Fibroblast of the aortic adventitia (primary cell): Measurements from ENCODE around the gene LMX1B. TPM values are rescaled to one million over a fixed set of nuclear protein-coding genes. Genes with fewer than 3 reads are reported as not detected.

ENCODE experiments used
- DNase-seq: peaks from one replicate; pipeline ENCODE4 v3.0.0-alpha.2; 2010; ENCODE audit warnings: low read depth
- H3K4me3 ChIP-seq: 2 replicates; pipeline ENCODE4 v1.5.1; 2011; ENCODE audit warnings: low read depth, mild to moderate bottlenecking, control low read depth, low read length, moderate library complexity
- total RNA-seq: library from RNA; depleted of rRNA; stranded (reverse); fragments of >200 nt; gene quantifications from 2 replicates; pipeline ENCODE4 v1.2.3, GENCODE V29; 2012; ENCODE audit warnings: low replicate concordance
- TF ChIP-seq, protein P1 (sequence below): IDR thresholded peaks from 2 replicates; pipeline ENCODE4 v1.5.1; 2011; ENCODE audit warnings: mild to moderate bottlenecking, low read length, control low read depth, inconsistent platforms; ENCODE audit not compliant: insufficient read depth

Gene LMX1B
- total RNA-seq, 1 donor = not detected

DNA sequence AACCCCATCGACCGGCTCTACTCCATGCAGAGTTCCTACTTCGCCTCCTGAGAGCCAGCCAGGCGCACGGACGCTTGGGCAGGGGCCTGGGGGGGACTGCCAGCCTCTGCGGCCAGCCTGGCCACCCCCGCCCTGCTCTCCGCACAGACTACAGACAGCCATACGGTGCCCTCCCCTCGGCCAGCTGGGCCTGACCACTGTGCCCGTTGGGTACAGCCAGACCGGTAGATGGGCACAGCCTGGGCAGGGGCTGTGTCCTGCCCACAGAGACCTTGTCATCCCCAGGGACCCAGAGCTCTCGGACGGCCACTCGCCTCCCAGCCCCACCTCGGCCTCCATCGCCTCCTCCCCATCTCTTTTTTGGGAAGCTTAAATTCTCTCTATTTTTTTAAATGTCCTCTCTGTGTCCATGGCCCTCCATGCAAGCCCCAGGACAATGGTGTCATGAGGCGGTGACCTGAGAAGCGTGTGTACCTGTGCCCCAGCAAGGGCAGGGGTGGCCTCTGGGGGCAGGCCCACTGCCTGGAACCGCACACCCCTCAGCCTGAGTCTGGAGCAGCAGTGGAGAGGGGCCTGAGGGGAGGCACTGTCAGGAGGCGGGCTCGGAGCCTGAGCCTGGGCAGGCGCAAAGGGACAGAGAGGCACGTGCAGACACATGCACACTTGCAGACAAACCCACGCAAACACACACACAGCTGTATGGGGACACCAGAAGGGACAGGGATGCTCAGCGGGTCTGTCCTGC, 82.8 kb downstream of the LMX1B start:
- TF ChIP-seq, protein P1, sequence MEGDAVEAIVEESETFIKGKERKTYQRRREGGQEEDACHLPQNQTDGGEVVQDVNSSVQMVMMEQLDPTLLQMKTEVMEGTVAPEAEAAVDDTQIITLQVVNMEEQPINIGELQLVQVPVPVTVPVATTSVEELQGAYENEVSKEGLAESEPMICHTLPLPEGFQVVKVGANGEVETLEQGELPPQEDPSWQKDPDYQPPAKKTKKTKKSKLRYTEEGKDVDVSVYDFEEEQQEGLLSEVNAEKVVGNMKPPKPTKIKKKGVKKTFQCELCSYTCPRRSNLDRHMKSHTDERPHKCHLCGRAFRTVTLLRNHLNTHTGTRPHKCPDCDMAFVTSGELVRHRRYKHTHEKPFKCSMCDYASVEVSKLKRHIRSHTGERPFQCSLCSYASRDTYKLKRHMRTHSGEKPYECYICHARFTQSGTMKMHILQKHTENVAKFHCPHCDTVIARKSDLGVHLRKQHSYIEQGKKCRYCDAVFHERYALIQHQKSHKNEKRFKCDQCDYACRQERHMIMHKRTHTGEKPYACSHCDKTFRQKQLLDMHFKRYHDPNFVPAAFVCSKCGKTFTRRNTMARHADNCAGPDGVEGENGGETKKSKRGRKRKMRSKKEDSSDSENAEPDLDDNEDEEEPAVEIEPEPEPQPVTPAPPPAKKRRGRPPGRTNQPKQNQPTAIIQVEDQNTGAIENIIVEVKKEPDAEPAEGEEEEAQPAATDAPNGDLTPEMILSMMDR = no peak
- no peak for DNase-seq
- H3K4me3 ChIP-seq = no peak overlapping the region

DNA sequence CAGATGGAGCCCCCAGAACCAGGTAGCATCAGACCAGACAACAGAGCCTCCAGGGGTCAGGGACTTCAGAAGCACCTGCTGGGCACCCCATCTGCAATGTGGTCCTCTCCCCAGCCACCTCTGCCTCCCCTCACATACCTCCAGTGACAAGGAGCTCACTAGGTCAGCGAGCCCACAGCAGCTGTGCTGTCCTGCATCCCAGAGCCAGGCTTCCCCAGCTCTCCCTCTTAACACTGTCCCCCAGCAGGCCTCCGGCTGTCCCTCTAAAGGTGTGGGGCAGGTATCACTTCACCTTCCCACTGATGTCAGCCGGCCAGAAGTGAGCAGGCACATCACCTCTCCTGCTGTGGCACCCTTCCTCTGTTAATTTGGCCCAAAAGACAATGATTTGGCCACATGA, 83.6 kb downstream of the LMX1B start:
- DNase-seq = no peak
- no peak overlapping the region for H3K4me3 ChIP-seq
- TF ChIP-seq, protein P1 = no peak

DNA sequence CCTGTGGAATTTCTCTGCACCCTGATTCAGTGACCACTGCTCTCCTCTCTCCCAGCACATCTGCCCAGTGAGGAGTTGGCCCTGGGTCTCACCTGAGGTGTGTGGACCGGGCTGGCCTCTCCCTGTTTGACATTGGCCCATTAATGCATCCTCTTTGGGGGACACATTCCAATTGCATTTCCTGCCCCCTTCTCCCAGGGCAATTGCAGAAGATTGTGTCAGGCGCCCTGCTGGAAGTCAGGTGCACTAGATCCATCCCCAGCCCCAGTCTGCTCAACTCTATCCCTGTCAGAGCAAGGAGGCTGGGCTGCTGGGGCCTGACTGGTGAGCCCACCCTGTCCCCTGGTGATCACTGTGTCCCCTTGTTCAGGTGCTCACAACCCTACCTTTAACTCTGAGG, 84.5 kb downstream of the LMX1B start:
- no peak overlapping the region for H3K4me3 ChIP-seq
- TF ChIP-seq, protein P1 = no peak
- no peak for DNase-seq

DNA sequence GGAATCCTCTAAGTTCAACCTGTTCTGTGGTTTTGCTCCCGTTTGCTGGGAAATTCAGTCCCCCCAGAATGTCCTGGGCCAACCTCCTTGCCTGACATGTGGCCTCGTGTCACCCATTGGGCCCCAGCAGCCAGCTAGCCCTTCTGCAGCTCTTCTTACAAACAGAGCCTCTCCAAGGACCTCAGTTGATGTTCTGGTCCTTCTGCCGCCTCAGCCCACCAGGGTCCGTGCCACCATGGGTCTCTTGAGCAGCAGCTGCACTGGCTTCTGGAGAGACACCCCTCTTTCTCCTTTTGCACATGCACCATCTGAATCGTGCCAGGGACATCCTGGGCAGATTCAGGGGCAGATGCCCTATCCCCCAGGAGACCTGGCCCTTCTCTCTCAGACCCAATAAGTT, 85.0 kb downstream of the LMX1B start:
- TF ChIP-seq, protein P1 = no peak
- no peak for DNase-seq
- no peak overlapping the region for H3K4me3 ChIP-seq

DNA sequence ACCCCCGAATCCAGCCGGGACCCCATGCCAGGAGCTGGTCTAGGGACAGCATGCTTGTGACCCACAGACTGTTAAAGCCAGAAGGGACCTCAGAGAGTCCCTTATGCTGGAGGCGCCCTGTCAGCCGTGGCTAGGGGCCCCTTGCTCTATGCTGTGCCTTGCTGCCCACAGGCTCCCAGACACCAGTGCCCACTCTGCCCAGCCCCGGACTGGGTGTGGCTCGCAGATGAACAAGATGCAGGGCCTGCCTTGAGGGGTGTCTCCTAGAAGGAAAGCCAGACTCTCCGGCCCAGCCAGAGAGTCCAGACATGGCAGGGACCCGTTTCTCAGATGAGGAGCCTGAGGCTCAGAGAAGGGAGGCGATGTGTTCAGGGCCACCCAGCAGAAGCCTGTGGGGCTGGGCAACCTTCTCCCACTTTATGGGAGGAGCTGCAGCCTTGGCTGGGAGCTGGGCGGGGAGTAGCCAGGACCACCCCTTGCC, 85.7 kb downstream of the LMX1B start:
- no peak for DNase-seq
- TF ChIP-seq, protein P1 = no peak
- H3K4me3 ChIP-seq = no peak overlapping the region

DNA sequence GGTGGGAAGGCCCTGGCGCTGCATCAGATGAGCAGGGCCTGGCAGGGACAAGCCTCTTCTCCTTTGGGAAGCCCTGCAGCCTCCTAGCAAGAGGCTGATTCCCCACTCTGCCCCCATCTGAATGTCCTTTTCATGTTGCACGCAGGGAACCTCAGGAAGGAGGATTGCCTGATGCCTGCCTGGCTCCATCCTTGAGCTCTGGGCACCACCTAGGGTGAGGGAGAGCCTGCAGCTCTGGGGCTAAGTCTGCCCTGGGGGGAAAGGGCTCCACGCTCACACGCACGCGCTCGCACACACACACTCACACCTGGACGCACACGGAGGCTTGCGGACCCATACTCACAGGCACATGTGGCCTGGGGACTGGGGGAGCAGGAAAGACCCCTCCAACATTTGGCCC, 86.6 kb downstream of the LMX1B start:
- TF ChIP-seq, protein P1 = no peak
- no peak overlapping the region for H3K4me3 ChIP-seq
- DNase-seq = no peak
